Neural progenitor cell (in vitro differentiated cells): Measurements from ENCODE around the gene AFF2. TPM values are rescaled to one million over a fixed set of nuclear protein-coding genes. Genes with fewer than 3 reads are reported as not detected.

Experiments
- DNase-seq: peaks from one replicate; pipeline ENCODE4 v3.0.0-alpha.2; 2016; ENCODE audit warnings: low spot score
- H2AFZ ChIP-seq: fragments of 200-600 bp; sonication (generic); replicated peaks from 2 replicates; pipeline ENCODE4 v1.6.1; 2016; ENCODE audit warnings: antibody characterized with exemption
- H3F3A ChIP-seq: fragments of 200-600 bp; sonication (generic); 2 replicates; pipeline ENCODE4 v1.6.1; 2016; ENCODE audit warnings: antibody characterized with exemption, low read depth
- H3K27ac ChIP-seq: fragments of 200-600 bp; sonication (generic); 2 replicates; pipeline ENCODE4 v1.5.1; 2016; ENCODE audit warnings: mild to moderate bottlenecking
- H3K27me3 ChIP-seq: fragments of 200-600 bp; sonication (generic); 2 replicates; pipeline ENCODE4 v1.6.1; 2016; ENCODE audit warnings: mild to moderate bottlenecking, moderate library complexity
- H3K36me3 ChIP-seq: fragments of 200-600 bp; sonication (generic); 2 replicates; pipeline ENCODE4 v1.5.1; 2016
- H3K4me1 ChIP-seq: fragments of 200-600 bp; sonication (generic); 2 replicates; pipeline ENCODE4 v1.6.1; 2016; ENCODE audit warnings: mixed run types
- H3K4me2 ChIP-seq: fragments of 200-600 bp; sonication (generic); 2 replicates; pipeline ENCODE4 v1.6.1; 2016
- H3K4me3 ChIP-seq: fragments of 200-600 bp; sonication (generic); 2 replicates; pipeline ENCODE4 v1.5.1; 2016
- H3K79me2 ChIP-seq: fragments of 200-600 bp; sonication (generic); 2 replicates; pipeline ENCODE4 v1.6.1; 2016; ENCODE audit warnings: low read depth
- H3K9ac ChIP-seq: fragments of 200-600 bp; sonication (generic); 2 replicates; pipeline ENCODE4 v1.6.1; 2016
- H3K9me3 ChIP-seq: fragments of 200-600 bp; sonication (generic); 2 replicates; pipeline ENCODE4 v1.5.1; 2016; ENCODE audit warnings: low read depth
- H4K20me1 ChIP-seq: fragments of 200-600 bp; sonication (generic); 2 replicates; pipeline ENCODE4 v1.6.1; 2016; ENCODE audit warnings: low read depth
- H3K27ac Mint-ChIP-seq: 3 replicates; pipeline ENCODE4 v1.8.0; 2021; ENCODE audit warnings: mixed read lengths
- H3K27me3 Mint-ChIP-seq: 2 replicates; pipeline ENCODE4 v1.8.0; 2022; ENCODE audit warnings: low read depth, mild to moderate bottlenecking, inconsistent platforms, moderate library complexity, mixed read lengths; ENCODE audit not compliant: insufficient read depth
- H3K36me3 Mint-ChIP-seq: 3 replicates; pipeline ENCODE4 v1.8.0; 2021; ENCODE audit warnings: mixed read lengths
- H3K4me1 Mint-ChIP-seq: 3 replicates; pipeline ENCODE4 v1.8.0; 2021; ENCODE audit warnings: mixed read lengths
- H3K4me3 Mint-ChIP-seq: 3 replicates; pipeline ENCODE4 v1.8.0; 2021; ENCODE audit warnings: mild to moderate bottlenecking, moderate library complexity, mixed read lengths
- H3K9me3 Mint-ChIP-seq: 3 replicates; pipeline ENCODE4 v1.8.0; 2020; ENCODE audit warnings: mixed read lengths
- CTCF ChIP-seq: fragments of 200-600 bp; sonication (generic); IDR thresholded peaks from 2 replicates; pipeline ENCODE4 v1.5.1; 2017; ENCODE audit warnings: antibody characterized with exemption, mild to moderate bottlenecking
- EZH2 ChIP-seq: fragments of 200-600 bp; sonication (generic); IDR thresholded peaks from 2 replicates; pipeline ENCODE4 v1.6.1; 2017; ENCODE audit warnings: antibody characterized with exemption, mild to moderate bottlenecking, moderate library complexity
- EZH2phosphoT487 ChIP-seq: fragments of 200-600 bp; sonication (generic); IDR thresholded peaks from 2 replicates; pipeline ENCODE4 v1.6.1; 2017; ENCODE audit warnings: antibody characterized with exemption
- total RNA-seq: library from RNA; depleted of rRNA; stranded (reverse); fragments of >200 nt; gene quantifications from 2 replicates; pipeline ENCODE4 v1.2.3, GENCODE V29; 2015; ENCODE audit warnings: low replicate concordance

The AFF2 gene
- total RNA-seq, 1 donor from 2014 or later, result 13.5 TPM

GRCh38 chrX:149010853-149011224, 510.4 kb downstream of the AFF2 start:
- H3K27me3 ChIP-seq, result no peaks in the 10 kb centered on the region
- TF ChIP-seq EZH2 (no peak), EZH2phosphoT487 (no peak), CTCF (no peak)
- no peaks in the 10 kb centered on the region for H3K36me3 ChIP-seq
- H3K9ac ChIP-seq, result no peak overlapping the region
- H2AFZ ChIP-seq, result no peak overlapping the region
- H3K4me3 Mint-ChIP-seq, result no peak overlapping the region
- no peaks in the 10 kb centered on the region for H3K27me3 Mint-ChIP-seq
- no peak overlapping the region for H3K27ac ChIP-seq
- no peak overlapping the region for H3K4me3 ChIP-seq
- no peaks in the 10 kb centered on the region for H3K9me3 Mint-ChIP-seq
- H3K4me1 Mint-ChIP-seq, result no peaks in the 10 kb centered on the region
- H4K20me1 ChIP-seq, result no peaks in the 10 kb centered on the region
- H3K4me1 ChIP-seq, result no peaks in the 10 kb centered on the region
- DNase-seq, result no peak
- H3K79me2 ChIP-seq, result no peaks in the 10 kb centered on the region
- no peak overlapping the region for H3K4me2 ChIP-seq
- H3F3A ChIP-seq, result no peaks in the 10 kb centered on the region
- no peak overlapping the region for H3K27ac Mint-ChIP-seq
- no peaks in the 10 kb centered on the region for H3K36me3 Mint-ChIP-seq
- H3K9me3 ChIP-seq, result no peaks in the 10 kb centered on the region

GRCh38 chrX:149013081-149013480, 512.7 kb downstream of the AFF2 start:
- no peak overlapping the region for H3K4me2 ChIP-seq
- H3K27me3 Mint-ChIP-seq, result peaks cover 2% of the 10 kb centered on the region
- no peaks in the 10 kb centered on the region for H3K36me3 ChIP-seq
- no peaks in the 10 kb centered on the region for H3K36me3 Mint-ChIP-seq
- H3K4me1 Mint-ChIP-seq, result no peaks in the 10 kb centered on the region
- no peak overlapping the region for H3K27ac Mint-ChIP-seq
- no peaks in the 10 kb centered on the region for H3K9me3 Mint-ChIP-seq
- no peak overlapping the region for H2AFZ ChIP-seq
- DNase-seq, result no peak
- H3K79me2 ChIP-seq, result no peaks in the 10 kb centered on the region
- H3K4me3 Mint-ChIP-seq, result no peak overlapping the region
- no peak overlapping the region for H3K4me3 ChIP-seq
- no peaks in the 10 kb centered on the region for H3K9me3 ChIP-seq
- no peak overlapping the region for H3K27ac ChIP-seq
- no peaks in the 10 kb centered on the region for H3K4me1 ChIP-seq
- H3F3A ChIP-seq, result no peaks in the 10 kb centered on the region
- no peak overlapping the region for H3K9ac ChIP-seq
- H4K20me1 ChIP-seq, result no peaks in the 10 kb centered on the region
- no peaks in the 10 kb centered on the region for H3K27me3 ChIP-seq
- TF ChIP-seq CTCF, result no peak
- TF ChIP-seq EZH2, result no peak
- TF ChIP-seq EZH2phosphoT487, result no peak

GRCh38 chrX:149021159-149021558, 520.7 kb downstream of the AFF2 start:
- no peaks in the 10 kb centered on the region for H3K4me1 ChIP-seq
- no peak for DNase-seq
- Mint-ChIP-seq H3K9me3 (peaks cover 27% of the 10 kb centered on the region), H3K27me3 (peaks cover 7% of the 10 kb centered on the region), H3K27ac (no peak overlapping the region), H3K36me3 (no peaks in the 10 kb centered on the region), H3K4me3 (no peak overlapping the region), H3K4me1 (no peaks in the 10 kb centered on the region)
- no peaks in the 10 kb centered on the region for H3K27me3 ChIP-seq
- H3K4me3 ChIP-seq, result no peak overlapping the region
- H3K27ac ChIP-seq, result no peak overlapping the region
- no peaks in the 10 kb centered on the region for H3F3A ChIP-seq
- H2AFZ ChIP-seq, result no peak overlapping the region
- H3K79me2 ChIP-seq, result no peaks in the 10 kb centered on the region
- no peak overlapping the region for H3K4me2 ChIP-seq
- H4K20me1 ChIP-seq, result no peaks in the 10 kb centered on the region
- no peak overlapping the region for H3K9ac ChIP-seq
- TF ChIP-seq EZH2phosphoT487 (no peak), EZH2 (no peak)
- no peaks in the 10 kb centered on the region for H3K36me3 ChIP-seq
- H3K9me3 ChIP-seq, result peaks cover 4% of the 10 kb centered on the region

- Mint-ChIP-seq H3K27me3 (peaks cover 5% of the 10 kb centered on the region), H3K4me1 (no peaks in the 10 kb centered on the region), H3K4me3 (no peak overlapping the region), H3K9me3 (peaks cover 27% of the 10 kb centered on the region), H3K36me3 (no peaks in the 10 kb centered on the region), H3K27ac (no peak overlapping the region)
- no peak for TF ChIP-seq EZH2
- no peak for TF ChIP-seq EZH2phosphoT487
- no peak for TF ChIP-seq CTCF
- no peaks in the 10 kb centered on the region for H3K79me2 ChIP-seq
- no peak overlapping the region for H3K27ac ChIP-seq
- no peak overlapping the region for H3K4me3 ChIP-seq
- H3K9me3 ChIP-seq, result peaks cover 4% of the 10 kb centered on the region
- no peak overlapping the region for H3K9ac ChIP-seq
- DNase-seq, result no peak
- no peak overlapping the region for H2AFZ ChIP-seq
- H4K20me1 ChIP-seq, result no peaks in the 10 kb centered on the region
- H3K36me3 ChIP-seq, result no peaks in the 10 kb centered on the region
- H3F3A ChIP-seq, result no peaks in the 10 kb centered on the region
- H3K4me1 ChIP-seq, result no peaks in the 10 kb centered on the region
- H3K27me3 ChIP-seq, result no peaks in the 10 kb centered on the region
- H3K4me2 ChIP-seq, result no peak overlapping the region
Observed at GRCh38 chrX:149022485-149022884, 522.1 kb downstream of the AFF2 start.
